ENCODE data around the gene CWC15. TPM values are rescaled to one million over a fixed set of nuclear protein-coding genes. Genes with fewer than 3 reads are reported as not detected.

The CWC15 gene
- total and polyA plus RNA-seq, 4 experiments from 2014 or later: 62.7 to 69.4 (median 66.2) TPM

GRCh38 chr11:94926698-94927237, 46.6 kb downstream of the CWC15 start:
- H3K27me3 Mint-ChIP-seq: peaks cover 0 to 1% of the 10 kb centered on the region in 2 donors
- no peaks in the 10 kb centered on the region for H3K36me3 ChIP-seq (ENCODE audit: insufficient read depth, low read length)
- H3K27ac Mint-ChIP-seq: peak overlapping the region in 2 of 7 donors; percentile 43 to 52
- POLR2A ChIA-PET (ENCODE audit: partially characterized antibody): interaction anchor here (3.2 to 4.1 kb wide), 3 partner anchors 8 to 141 kb away, joined by 26 to 36 read pairs (median 30); partner anchors contain the start of genes CWC15, KDM4D and SRSF8
- H3K27ac ChIP-seq (ENCODE audit: low read depth, low read length): no peak overlapping the region
- peaks cover 0 to 1% (median 0%) of the 10 kb centered on the region in 8 donors for H3K9me3 Mint-ChIP-seq
- H3K4me1 Mint-ChIP-seq: peaks cover 35 to 67% (median 41%) of the 10 kb centered on the region in 4 donors
- no peaks in the 10 kb centered on the region for H3K9me3 ChIP-seq (ENCODE audit: control insufficient read depth in 1 of 2, low read length in 2 of 2)
- no peaks in the 10 kb centered on the region for H3K27me3 ChIP-seq (ENCODE audit: insufficient read depth, low read length)
- H3K4me3 ChIP-seq (ENCODE audit: low read length in 2 of 2): no peak overlapping the region
- peak overlapping the region in 1 of 8 donors; percentile 29 for H3K4me3 Mint-ChIP-seq
- intact Hi-C loops (cut with micrococcal nuclease): no loop called here
- peaks cover 50% of the 10 kb centered on the region for H3K4me1 ChIP-seq (ENCODE audit: insufficient read depth, low read length)
- peaks cover 0 to 3% of the 10 kb centered on the region in 2 donors for H3K36me3 Mint-ChIP-seq
- CTCF ChIA-PET (ENCODE audit: partially characterized antibody): no interaction called here
- no peak for DNase-seq

- H3K36me3 ChIP-seq (ENCODE audit: insufficient read depth, low read length): no peaks in the 10 kb centered on the region
- ChIA-PET CTCF (ENCODE audit: partially characterized antibody) (no interaction called here), POLR2A (ENCODE audit: partially characterized antibody) (interaction anchor here (3.2 to 4.1 kb wide), 3 partner anchors 8 to 142 kb away, joined by 26 to 36 read pairs (median 30); partner anchors contain the start of genes CWC15, KDM4D and SRSF8)
- peaks cover 0 to 7% of the 10 kb centered on the region in 2 donors for H3K36me3 Mint-ChIP-seq
- peak overlapping the region in 4 of 8 donors; percentile 72 to 84 (median 75) for H3K4me3 Mint-ChIP-seq
- H3K9me3 Mint-ChIP-seq: peaks cover 0 to 3% (median 0%) of the 10 kb centered on the region in 8 donors
- intact Hi-C loops (cut with micrococcal nuclease): no loop called here
- H3K27me3 ChIP-seq (ENCODE audit: insufficient read depth, low read length): no peaks in the 10 kb centered on the region
- H3K27me3 Mint-ChIP-seq: peaks cover 0 to 3% of the 10 kb centered on the region in 2 donors
- H3K27ac Mint-ChIP-seq: peak overlapping the region; percentile 75 to 90 (median 89)
- H3K4me1 Mint-ChIP-seq: peaks cover 35 to 67% (median 41%) of the 10 kb centered on the region in 4 donors
- H3K27ac ChIP-seq (ENCODE audit: low read depth, low read length): no peak overlapping the region
- peaks cover 50% of the 10 kb centered on the region for H3K4me1 ChIP-seq (ENCODE audit: insufficient read depth, low read length)
- H3K4me3 ChIP-seq (ENCODE audit: low read length in 2 of 2): no peak overlapping the region
- no peaks in the 10 kb centered on the region for H3K9me3 ChIP-seq (ENCODE audit: control insufficient read depth in 1 of 2, low read length in 2 of 2)
- no peak for DNase-seq
Observed at GRCh38 chr11:94926271-94926625, 47.1 kb downstream of the CWC15 start.

GRCh38 chr11:94925422-94926270, 47.7 kb downstream of the CWC15 start:
- peak in 2 of 5 donors; percentile 12 to 35 for DNase-seq
- Mint-ChIP-seq H3K4me3 (peak overlapping the region in 7 of 8 donors; percentile 48 to 84 (median 74)), H3K9me3 (peaks cover 0 to 3% (median 0%) of the 10 kb centered on the region in 8 donors), H3K36me3 (peaks cover 0 to 13% of the 10 kb centered on the region in 2 donors), H3K27ac (peak overlapping the region; percentile 75 to 90 (median 89)), H3K27me3 (peaks cover 0 to 3% of the 10 kb centered on the region in 2 donors), H3K4me1 (peaks cover 35 to 67% (median 41%) of the 10 kb centered on the region in 4 donors)
- Histone ChIP-seq H3K4me1 (ENCODE audit: insufficient read depth, low read length) (peaks cover 50% of the 10 kb centered on the region), H3K4me3 (ENCODE audit: low read length in 2 of 2) (no peak overlapping the region), H3K27ac (ENCODE audit: low read depth, low read length) (no peak overlapping the region), H3K27me3 (ENCODE audit: insufficient read depth, low read length) (no peaks in the 10 kb centered on the region), H3K36me3 (ENCODE audit: insufficient read depth, low read length) (no peaks in the 10 kb centered on the region), H3K9me3 (ENCODE audit: control insufficient read depth in 1 of 2, low read length in 2 of 2) (no peaks in the 10 kb centered on the region)
- intact Hi-C loops (cut with micrococcal nuclease): loop anchor here (1.0 kb wide), 1 partner anchor 48 kb away; the partner anchor contains the start of genes CWC15 and KDM4D
- CTCF ChIA-PET (ENCODE audit: partially characterized antibody): interaction anchor here (1.2 kb wide), 1 partner anchor 31 kb away, joined by 3 read pairs; no protein-coding TSS in a partner anchor
- POLR2A ChIA-PET (ENCODE audit: partially characterized antibody): interaction anchor here (2.4 to 4.1 kb wide), 4 partner anchors 9 to 164 kb away, joined by 12 to 36 read pairs (median 28); partner anchors contain the start of genes CWC15, ENDOD1, KDM4D and SRSF8

- H3K27me3 ChIP-seq (ENCODE audit: insufficient read depth, low read length): no peaks in the 10 kb centered on the region
- Mint-ChIP-seq H3K27ac (peak overlapping the region; percentile 75 to 90 (median 89)), H3K36me3 (peaks cover 0 to 20% of the 10 kb centered on the region in 2 donors), H3K27me3 (peaks cover 0 to 3% of the 10 kb centered on the region in 2 donors), H3K9me3 (peaks cover 0 to 3% (median 0%) of the 10 kb centered on the region in 8 donors), H3K4me1 (peaks cover 31 to 67% (median 41%) of the 10 kb centered on the region in 4 donors), H3K4me3 (peak overlapping the region in 7 of 8 donors; percentile 67 to 84 (median 72))
- H3K9me3 ChIP-seq (ENCODE audit: control insufficient read depth in 1 of 2, low read length in 2 of 2): no peaks in the 10 kb centered on the region
- no peaks in the 10 kb centered on the region for H3K36me3 ChIP-seq (ENCODE audit: insufficient read depth, low read length)
- peak overlapping the region; percentile 23 for H3K27ac ChIP-seq (ENCODE audit: low read depth, low read length)
- intact Hi-C loops (cut with micrococcal nuclease): loop anchor here (1.0 kb wide), 1 partner anchor 49 kb away; the partner anchor contains the start of genes CWC15 and KDM4D
- DNase-seq: peak in 4 of 5 donors; percentile 32 to 46 (median 38)
- ChIA-PET POLR2A (ENCODE audit: partially characterized antibody) (interaction anchor here (1.0 to 4.1 kb wide), 7 partner anchors 10 to 866 kb away, joined by 3 to 36 read pairs (median 12); partner anchors contain the start of genes CEP57, CWC15, ENDOD1 and FAM76B), CTCF (ENCODE audit: partially characterized antibody) (interaction anchor here (0.6 to 1.3 kb wide), 5 partner anchors 12 to 322 kb away, joined by 3 to 5 read pairs (median 3); no protein-coding TSS in a partner anchor)
- H3K4me3 ChIP-seq (ENCODE audit: low read length in 2 of 2): peak overlapping the region in 1 of 2 donors; percentile 10
- peaks cover 50% of the 10 kb centered on the region for H3K4me1 ChIP-seq (ENCODE audit: insufficient read depth, low read length)
Observed at GRCh38 chr11:94924612-94925011, 48.7 kb downstream of the CWC15 start.

GRCh38 chr11:94924171-94924572, 49.2 kb downstream of the CWC15 start:
- ChIA-PET CTCF (ENCODE audit: partially characterized antibody) (interaction anchor here (0.6 to 1.3 kb wide), 6 partner anchors 10 to 321 kb away, joined by 3 to 5 read pairs (median 3); no protein-coding TSS in a partner anchor), POLR2A (ENCODE audit: partially characterized antibody) (interaction anchor here (1.0 to 4.1 kb wide), 7 partner anchors 10 to 866 kb away, joined by 3 to 36 read pairs (median 12); partner anchors contain the start of genes CEP57, CWC15, ENDOD1 and FAM76B)
- Histone ChIP-seq H3K4me3 (ENCODE audit: low read length in 2 of 2) (peak overlapping the region in 1 of 2 donors; percentile 10), H3K36me3 (ENCODE audit: insufficient read depth, low read length) (no peaks in the 10 kb centered on the region), H3K9me3 (ENCODE audit: control insufficient read depth in 1 of 2, low read length in 2 of 2) (no peaks in the 10 kb centered on the region), H3K4me1 (ENCODE audit: insufficient read depth, low read length) (peaks cover 50% of the 10 kb centered on the region), H3K27me3 (ENCODE audit: insufficient read depth, low read length) (no peaks in the 10 kb centered on the region), H3K27ac (ENCODE audit: low read depth, low read length) (peak overlapping the region; percentile 23)
- Mint-ChIP-seq H3K36me3 (peaks cover 0 to 20% of the 10 kb centered on the region in 2 donors), H3K9me3 (peaks cover 0 to 3% (median 0%) of the 10 kb centered on the region in 8 donors), H3K27me3 (peaks cover 0 to 3% of the 10 kb centered on the region in 2 donors), H3K4me3 (peak overlapping the region in 7 of 8 donors; percentile 26 to 84 (median 72)), H3K27ac (peak overlapping the region; percentile 71 to 90 (median 89)), H3K4me1 (peaks cover 31 to 62% (median 41%) of the 10 kb centered on the region in 4 donors)
- no peak for DNase-seq
- intact Hi-C loops (cut with micrococcal nuclease): no loop called here

- Histone ChIP-seq H3K9me3 (ENCODE audit: control insufficient read depth in 1 of 2, low read length in 2 of 2) (no peaks in the 10 kb centered on the region), H3K27me3 (ENCODE audit: insufficient read depth, low read length) (no peaks in the 10 kb centered on the region), H3K4me3 (ENCODE audit: low read length in 2 of 2) (no peak overlapping the region), H3K36me3 (ENCODE audit: insufficient read depth, low read length) (no peaks in the 10 kb centered on the region), H3K27ac (ENCODE audit: low read depth, low read length) (no peak overlapping the region), H3K4me1 (ENCODE audit: insufficient read depth, low read length) (peaks cover 43% of the 10 kb centered on the region)
- H3K4me3 Mint-ChIP-seq: peak overlapping the region in 1 of 8 donors; percentile 2
- POLR2A ChIA-PET (ENCODE audit: partially characterized antibody): interaction anchor here (2.4 to 4.1 kb wide), 3 partner anchors 50 to 167 kb away, joined by 12 to 36 read pairs (median 26); partner anchors contain the start of genes CWC15, ENDOD1, KDM4D and SRSF8
- H3K4me1 Mint-ChIP-seq: peaks cover 26 to 50% (median 34%) of the 10 kb centered on the region in 4 donors
- no peak for DNase-seq
- H3K36me3 Mint-ChIP-seq: peaks cover 0 to 20% of the 10 kb centered on the region in 2 donors
- H3K27me3 Mint-ChIP-seq: peaks cover 0 to 1% of the 10 kb centered on the region in 2 donors
- peaks cover 0 to 3% (median 0%) of the 10 kb centered on the region in 8 donors for H3K9me3 Mint-ChIP-seq
- intact Hi-C loops (cut with micrococcal nuclease): no loop called here
- no peak overlapping the region for H3K27ac Mint-ChIP-seq
- CTCF ChIA-PET (ENCODE audit: partially characterized antibody): interaction anchor here (1.0 to 1.8 kb wide), 3 partner anchors 12 to 144 kb away, joined by 3 read pairs; partner anchors contain the start of gene SRSF8
Observed at GRCh38 chr11:94923004-94923334, 50.4 kb downstream of the CWC15 start.

Data from CD4-positive, alpha-beta memory T cell (primary cell).